Measurements from ENCODE around the gene UFSP1. TPM values are rescaled to one million over a fixed set of nuclear protein-coding genes. Genes with fewer than 3 reads are reported as not detected.

UFSP1 gene
- total RNA-seq, 1 donor from 2014 or later, result 2.1 TPM

Small RNAs within 50 kb of the gene (microRNA-seq; reads per million reads assigned to microRNA genes)
- not detected for gene MIR6875

Other genes with a start within 250 kb of the UFSP1 start
- gene TFR2, start 248.2 kb downstream of the UFSP1 start, total RNA-seq, result 0.13 TPM
- gene ACTL6B, start 233.3 kb downstream of the UFSP1 start, total RNA-seq, result not detected
- gene GNB2, start 216.0 kb downstream of the UFSP1 start, total RNA-seq, result 123 TPM
- 23.9 TPM for gene GIGYF1, start 195.5 kb downstream of the UFSP1 start, total RNA-seq
- 25.1 TPM for gene POP7, start 183.6 kb downstream of the UFSP1 start, total RNA-seq
- gene EPO, start 169.2 kb downstream of the UFSP1 start, total RNA-seq, result not detected
- not detected for gene ZAN, start 156.1 kb downstream of the UFSP1 start, total RNA-seq
- gene EPHB4, start 62.2 kb downstream of the UFSP1 start, total RNA-seq, result 23.9 TPM
- gene SLC12A9, start 37.0 kb downstream of the UFSP1 start, total RNA-seq, result 6.9 TPM
- gene TRIP6, start 22.3 kb downstream of the UFSP1 start, total RNA-seq, result 24.4 TPM
- 62.9 TPM for gene SRRT, start 14.6 kb downstream of the UFSP1 start, total RNA-seq
- 2.1 TPM for gene ACHE, start 6.2 kb upstream of the UFSP1 start, total RNA-seq
- 0.86 TPM for gene MUC3A, start 59.8 kb upstream of the UFSP1 start, total RNA-seq
- gene MUC12, start 79.8 kb upstream of the UFSP1 start, total RNA-seq, result 0.19 TPM
- gene MUC17, start 130.4 kb upstream of the UFSP1 start, total RNA-seq, result not detected
- 16.6 TPM for gene TRIM56, start 195.8 kb upstream of the UFSP1 start, total RNA-seq
- gene SERPINE1, start 237.4 kb upstream of the UFSP1 start, total RNA-seq, result 27.2 TPM

Data from cardiac septum (tissue), 1 donor.